ENCODE measurements around the gene UBL4A.

UBL4A gene

GRCh38 chrX:154481911-154482601, 4.4 kb downstream of the UBL4A start:
- no peak for DNase-seq

GRCh38 chrX:154481195-154481594, 5.2 kb downstream of the UBL4A start:
- DNase-seq, result no peak

GRCh38 chrX:154478728-154479622, 7.4 kb downstream of the UBL4A start, which contains the start of gene LAGE3:
TSS of gene LAGE3 (minus strand) at chrX:154479281. CDS start at chrX:154478915, 366 bp downstream.
- peak; percentile 91 for DNase-seq

- DNase-seq, result no peak
Measured at GRCh38 chrX:154477891-154478477, 8.4 kb downstream of the UBL4A start.

GRCh38 chrX:154476821-154477220, 9.6 kb downstream of the UBL4A start:
- no peak for DNase-seq

- DNase-seq, result no peak
Measured at GRCh38 chrX:154473683-154474082, 12.7 kb downstream of the UBL4A start.

DNA sequence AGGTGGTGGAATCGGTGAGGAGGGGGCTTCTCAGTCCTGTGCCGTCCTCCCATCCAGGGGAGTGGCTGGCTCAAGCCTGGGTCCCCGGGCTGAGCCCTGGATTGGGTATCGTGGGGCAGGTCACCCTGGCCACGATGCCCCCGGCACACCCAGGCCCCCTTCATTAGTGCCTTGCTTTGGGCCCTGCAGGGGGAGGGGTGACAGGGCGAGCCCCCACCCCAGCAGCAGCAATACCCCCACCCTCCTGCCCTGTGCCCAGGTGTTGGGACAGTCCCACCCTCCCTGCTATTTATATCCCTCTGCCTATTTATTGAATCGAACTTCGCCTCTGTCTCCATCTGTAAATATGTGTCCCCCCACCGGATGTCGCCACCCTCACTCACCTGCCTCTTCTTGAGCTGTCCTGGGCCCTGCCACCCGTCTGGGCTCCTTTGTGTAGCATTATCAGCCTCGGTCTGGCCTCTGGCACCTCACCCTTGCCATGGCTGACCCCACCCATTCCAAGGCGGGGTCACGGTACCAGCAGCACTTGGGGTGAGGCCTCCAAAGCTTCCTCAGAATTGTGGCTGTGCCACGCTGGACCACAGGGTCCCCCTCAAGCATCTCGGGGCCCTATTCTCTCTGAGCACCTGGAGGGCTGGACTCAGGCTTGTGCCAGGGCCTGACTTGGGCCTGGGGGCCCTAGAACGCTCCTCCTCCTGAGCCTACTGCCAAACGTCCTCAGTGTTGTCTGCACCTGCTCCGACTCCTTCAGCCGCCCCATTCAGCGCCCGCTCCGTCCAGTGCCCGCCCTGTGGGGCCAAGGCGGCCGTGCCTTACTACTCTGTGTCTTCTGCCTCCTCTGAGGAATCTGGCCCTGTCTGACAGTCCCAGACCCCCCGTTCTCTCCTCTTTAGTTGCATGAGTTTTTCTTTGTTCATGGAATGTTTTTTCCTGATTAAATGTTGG, 13.5 kb downstream of the UBL4A start:
- DNase-seq, result no peak

DNA sequence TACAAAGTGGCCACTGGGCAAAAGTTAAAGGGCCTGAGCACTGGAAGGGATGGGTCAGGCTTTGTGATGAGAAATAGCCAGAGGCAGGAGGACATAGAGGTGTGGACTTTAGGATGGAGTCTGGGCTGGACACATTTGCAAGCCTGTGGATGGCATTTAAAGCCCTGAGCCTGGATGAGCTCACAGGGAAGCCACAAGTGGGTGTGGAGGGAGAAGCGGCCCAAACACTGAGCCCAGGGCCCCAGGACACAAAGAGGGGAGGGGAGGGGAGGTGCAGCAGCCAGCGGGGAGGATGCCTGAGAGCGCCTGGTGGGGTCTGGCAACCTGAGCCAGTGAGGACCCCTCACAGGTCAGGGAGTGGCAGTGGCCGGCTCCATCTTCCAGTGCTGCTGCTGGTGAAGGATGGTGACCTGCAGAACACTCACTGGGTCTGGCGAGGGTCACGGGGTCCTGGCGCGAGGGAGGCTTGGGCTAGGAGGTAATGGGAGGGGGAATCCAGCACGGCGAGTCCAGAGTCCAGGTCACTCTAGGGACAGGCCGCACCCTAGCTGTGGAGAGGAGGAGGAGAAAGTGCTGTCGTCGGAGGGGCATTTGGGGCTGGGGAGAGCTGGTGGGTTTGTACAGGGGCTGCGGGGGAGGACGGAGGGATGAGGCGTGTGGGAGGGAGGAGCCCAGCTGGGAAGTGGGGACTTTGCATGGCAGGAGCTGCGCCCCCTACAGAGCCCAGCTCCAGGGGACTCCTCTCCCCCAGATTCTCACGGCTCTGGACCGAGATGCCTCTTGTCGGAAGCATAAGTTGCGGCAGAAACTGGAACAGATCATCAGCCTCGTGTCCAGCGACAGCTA, 14.4 kb downstream of the UBL4A start:
- no peak for DNase-seq

GRCh38 chrX:154470914-154471568, 15.4 kb downstream of the UBL4A start:
- DNase-seq, result no peak

GRCh38 chrX:154470434-154470833, 16.0 kb downstream of the UBL4A start:
- DNase-seq, result no peak

GRCh38 chrX:154469880-154470279, 16.5 kb downstream of the UBL4A start:
- no peak for DNase-seq

DNA sequence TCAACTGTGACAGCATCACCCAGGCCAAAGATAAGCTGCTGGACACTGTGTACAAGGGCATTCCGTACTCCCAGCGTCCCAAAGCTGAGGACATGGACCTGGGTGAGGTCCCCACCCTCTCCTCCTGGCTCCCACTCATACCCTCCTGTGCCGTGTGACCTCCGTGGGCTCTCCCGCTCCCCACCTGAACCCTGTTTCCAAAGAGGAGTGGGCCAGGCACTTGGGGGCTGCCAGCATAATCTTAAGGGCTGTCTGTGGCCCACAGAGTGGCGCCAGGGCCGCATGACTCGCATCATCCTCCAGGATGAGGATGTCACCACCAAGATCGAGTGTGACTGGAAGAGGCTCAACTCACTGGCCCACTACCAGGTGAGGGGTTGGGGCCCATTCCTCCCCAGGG, 17.3 kb downstream of the UBL4A start:
- no peak for DNase-seq

DNA sequence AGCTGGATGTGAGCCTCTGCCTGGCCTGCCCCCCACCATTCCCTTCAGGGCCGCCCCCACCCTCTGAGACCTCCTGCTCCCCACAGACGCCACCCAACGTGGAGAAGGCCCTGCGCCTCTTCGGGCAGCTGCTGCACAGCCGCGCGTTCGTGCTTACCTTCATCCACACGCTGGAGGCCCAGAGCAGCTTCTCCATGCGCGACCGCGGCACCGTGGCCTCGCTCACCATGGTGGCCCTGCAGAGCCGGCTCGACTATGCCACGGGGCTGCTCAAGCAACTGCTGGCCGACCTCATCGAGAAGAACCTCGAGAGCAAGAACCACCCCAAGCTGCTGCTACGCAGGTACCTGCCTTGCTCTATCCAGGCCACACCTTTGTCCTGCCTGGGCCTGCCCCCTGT, 18.2 kb downstream of the UBL4A start:
- no peak for DNase-seq

- no peak for DNase-seq
Measured at GRCh38 chrX:154467556-154467955, 18.9 kb downstream of the UBL4A start.

DNA sequence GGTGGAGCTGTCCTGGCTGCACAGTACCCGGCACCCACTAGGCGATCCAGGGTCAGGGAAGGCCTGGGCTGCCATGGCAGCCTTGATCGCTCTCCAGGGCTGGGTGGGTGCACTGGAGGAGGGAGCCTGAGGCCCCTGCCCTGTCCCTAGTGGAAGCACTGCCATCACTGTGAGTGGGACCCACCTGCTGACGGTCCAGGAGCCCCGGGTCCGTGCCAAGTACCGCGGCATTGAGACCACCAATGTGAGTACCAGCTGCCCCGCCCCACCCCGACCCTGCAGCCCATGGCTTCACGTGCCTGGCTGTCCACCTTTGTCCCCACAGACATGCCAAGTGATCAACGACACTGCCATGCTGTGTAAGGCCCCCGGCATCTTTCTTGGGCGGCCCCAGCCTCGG, 19.5 kb downstream of the UBL4A start:
- DNase-seq, result no peak

DNA sequence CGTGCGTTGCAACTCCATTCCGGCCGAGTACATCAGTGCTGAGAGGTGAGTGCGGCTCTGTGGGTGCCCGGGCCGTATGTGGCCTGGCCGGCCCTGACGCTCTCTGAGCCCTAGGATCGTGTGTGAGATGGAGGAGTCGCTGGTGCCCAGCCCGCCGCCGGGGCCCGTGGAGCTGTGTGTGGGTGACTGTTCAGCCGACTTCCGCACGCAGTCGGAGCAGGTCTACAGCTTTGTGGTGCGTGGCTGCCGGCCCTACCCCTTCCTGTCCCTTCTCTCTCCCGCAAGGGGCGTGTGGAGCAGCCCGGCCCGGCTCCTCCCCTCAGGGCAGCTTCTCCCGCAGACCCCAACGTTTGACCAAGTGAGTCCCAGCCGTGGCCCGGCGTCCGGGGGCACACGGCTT, 20.4 kb downstream of the UBL4A start:
- DNase-seq, result no peak

- DNase-seq, result no peak
Measured at GRCh38 chrX:154465601-154466000, 20.8 kb downstream of the UBL4A start.

DNA sequence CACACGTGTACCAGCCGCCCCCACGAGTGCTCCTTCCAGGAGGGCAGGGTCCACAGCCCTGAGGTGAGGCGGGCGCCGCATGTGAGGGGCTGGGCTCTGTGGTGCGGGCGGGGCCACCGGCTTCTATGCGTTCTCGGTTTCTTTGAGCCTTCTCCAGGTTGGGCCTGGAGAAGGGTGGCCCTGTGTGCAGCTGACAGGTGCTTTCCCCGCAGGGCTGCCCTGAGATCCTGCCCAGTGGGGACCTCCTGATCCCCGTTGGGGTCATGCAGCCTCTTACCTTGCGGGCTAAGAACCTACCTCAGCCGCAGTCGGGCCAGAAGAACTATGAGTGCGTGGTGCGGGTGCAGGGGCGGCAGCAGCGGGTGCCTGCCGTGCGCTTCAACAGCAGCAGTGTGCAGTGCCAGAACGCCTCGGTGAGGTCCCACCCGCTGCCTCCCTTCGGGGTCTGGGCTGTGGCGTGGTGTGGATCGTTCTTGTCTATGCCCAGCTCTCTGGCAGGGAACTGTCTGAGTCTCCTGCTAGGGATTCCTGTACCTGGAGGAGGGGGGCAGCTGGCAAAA, 21.5 kb downstream of the UBL4A start:
- DNase-seq, result no peak

DNA sequence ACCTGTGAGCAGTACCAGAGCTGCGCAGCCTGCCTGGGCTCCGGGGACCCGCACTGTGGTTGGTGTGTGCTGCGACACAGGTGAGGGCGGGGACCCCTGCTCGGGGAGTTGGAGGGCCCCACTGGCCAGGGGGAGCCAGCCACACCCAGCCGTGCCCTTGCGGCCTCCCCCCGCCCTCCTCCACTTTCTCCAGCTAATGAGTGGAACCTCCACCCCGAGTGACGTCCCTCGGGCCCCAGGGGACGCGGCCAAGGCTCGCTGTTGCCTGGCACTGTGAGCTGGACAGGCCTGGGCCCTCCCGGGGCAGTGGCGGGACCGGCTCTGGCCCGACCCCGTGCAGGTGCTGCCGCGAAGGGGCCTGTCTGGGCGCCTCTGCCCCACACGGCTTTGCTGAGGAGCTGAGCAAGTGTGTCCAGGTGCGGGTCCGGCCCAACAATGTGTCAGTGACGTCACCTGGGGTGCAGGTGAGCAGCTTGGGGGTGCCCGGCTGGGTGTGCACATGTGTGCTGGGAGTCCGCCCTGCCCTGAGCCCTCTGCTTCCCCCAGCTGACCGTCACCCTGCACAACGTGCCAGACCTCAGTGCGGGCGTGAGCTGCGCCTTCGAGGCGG, 22.7 kb downstream of the UBL4A start:
- DNase-seq, result no peak

- DNase-seq, result no peak
Measured at GRCh38 chrX:154462396-154462795, 24.0 kb downstream of the UBL4A start.
